ENCODE results near the gene NSUN6. TPM values are rescaled to one million over a fixed set of nuclear protein-coding genes. Genes with fewer than 3 reads are reported as not detected.

The NSUN6 gene
- total and polyA plus RNA-seq, 11 donors, result 3.1 to 10.0 (median 7.5) TPM

- TF ChIP-seq CTCF (IDR thresholded peaks at IDR 0.05), result no peak
- no peak for TF ChIP-seq POLR2A (IDR thresholded peaks at IDR 0.05)
- no peaks in the 10 kb centered on the region for H3K9me3 ChIP-seq
- H3K27me3 ChIP-seq, result no peaks in the 10 kb centered on the region
- WGBS, 4 donors, result 50 to 77% (median 65%) methylated on average over 1 of the region's 1 CpG
- H3K27ac ChIP-seq, result no peak overlapping the region
- H3K36me3 ChIP-seq, result no peaks in the 10 kb centered on the region
- no peak for DNase-seq
- intact Hi-C loops (cut with DNase I), result no loop called here
- peaks cover 0 to 8% (median 0%) of the 10 kb centered on the region in 12 donors for H3K4me1 ChIP-seq
- no peak overlapping the region for H3K4me3 ChIP-seq
- ATAC-seq, result no peak
Measured at GRCh38 chr10:18684416-18684815, 33.0 kb upstream of the NSUN6 start.

GRCh38 chr10:18683427-18683826, 32.0 kb upstream of the NSUN6 start:
- Histone ChIP-seq H3K4me3 (no peak overlapping the region), H3K36me3 (no peaks in the 10 kb centered on the region), H3K4me1 (peaks cover 0 to 8% (median 0%) of the 10 kb centered on the region in 12 donors), H3K27me3 (no peaks in the 10 kb centered on the region), H3K9me3 (no peaks in the 10 kb centered on the region), H3K27ac (no peak overlapping the region)
- intact Hi-C loops (cut with DNase I), result no loop called here
- DNase-seq (no peak), ATAC-seq (no peak)
- no peak for TF ChIP-seq CTCF (IDR thresholded peaks at IDR 0.05)
- no peak for TF ChIP-seq POLR2A (IDR thresholded peaks at IDR 0.05)
- WGBS, 4 donors, result 65 to 70% (median 67%) methylated on average over 1 of the region's 1 CpG

GRCh38 chr10:18681971-18682411, 30.6 kb upstream of the NSUN6 start:
- peaks cover 0 to 8% (median 0%) of the 10 kb centered on the region in 12 donors for H3K4me1 ChIP-seq
- DNase-seq (no peak), ATAC-seq (peak in 1 of 4 donors; percentile 73)
- no peak for TF ChIP-seq CTCF (IDR thresholded peaks at IDR 0.05)
- TF ChIP-seq POLR2A (IDR thresholded peaks at IDR 0.05), result no peak
- peaks cover 0 to 10% (median under 1%) of the 10 kb centered on the region in 9 donors for H3K36me3 ChIP-seq
- H3K27me3 ChIP-seq, result no peaks in the 10 kb centered on the region
- intact Hi-C loops (cut with DNase I), result no loop called here
- no peak overlapping the region for H3K4me3 ChIP-seq
- H3K9me3 ChIP-seq, result no peaks in the 10 kb centered on the region
- no peak overlapping the region for H3K27ac ChIP-seq
- 61 to 72% (median 68%) methylated on average over 4 of the region's 4 CpGs for WGBS, 4 donors

GRCh38 chr10:18681366-18681765, 30.0 kb upstream of the NSUN6 start:
- ATAC-seq (no peak), DNase-seq (no peak)
- intact Hi-C loops (cut with DNase I), result no loop called here
- no peaks in the 10 kb centered on the region for H3K27me3 ChIP-seq
- WGBS, 4 donors, result 24 to 36% (median 26%) methylated on average over 2 of the region's 2 CpGs
- H3K36me3 ChIP-seq, result peaks cover 0 to 17% (median 6%) of the 10 kb centered on the region in 9 donors
- TF ChIP-seq POLR2A (IDR thresholded peaks at IDR 0.05), result no peak
- TF ChIP-seq CTCF (IDR thresholded peaks at IDR 0.05), result no peak
- no peak overlapping the region for H3K27ac ChIP-seq
- peaks cover 0 to 8% (median 0%) of the 10 kb centered on the region in 12 donors for H3K4me1 ChIP-seq
- no peak overlapping the region for H3K4me3 ChIP-seq
- H3K9me3 ChIP-seq, result no peaks in the 10 kb centered on the region

Data from heart left ventricle (tissue), 16 donors.